GM23338 (cell line): Measurements from ENCODE around the gene GUCD1. TPM values are rescaled to one million over a fixed set of nuclear protein-coding genes. Genes with fewer than 3 reads are reported as not detected.

Experiments
- ATAC-seq: fragments of 200-7000 bp; cut with Tn5 transposase; 3 replicates; pipeline ENCODE4 v1.9.1; 2020
- DNase-seq: peaks from one replicate; pipeline ENCODE4 v3.0.0-alpha.2; 2015; ENCODE audit warnings: low spot score
- H2AFZ ChIP-seq: fragments of 200-600 bp; sonication (generic); 2 replicates; pipeline ENCODE4 v1.8.0; 2016; ENCODE audit warnings: antibody characterized with exemption, mild to moderate bottlenecking, moderate library complexity
- H3F3A ChIP-seq: fragments of 200-600 bp; sonication (generic); replicated peaks from 2 replicates; pipeline ENCODE4 v1.8.0; 2017; ENCODE audit warnings: antibody characterized with exemption, mixed run types, low read depth
- H3K27ac ChIP-seq: fragments of 200-600 bp; sonication (generic); 2 replicates; pipeline ENCODE4 v1.6.1; 2016; ENCODE audit warnings: low read depth
- H3K27me3 ChIP-seq: fragments of 200-600 bp; sonication (generic); 2 replicates; pipeline ENCODE4 v1.8.0; 2016; ENCODE audit warnings: mild to moderate bottlenecking, mixed run types, moderate library complexity; ENCODE audit not compliant: insufficient read depth
- H3K36me3 ChIP-seq: fragments of 200-600 bp; sonication (generic); 2 replicates; pipeline ENCODE4 v1.8.0; 2016; ENCODE audit warnings: mild to moderate bottlenecking; ENCODE audit not compliant: insufficient read depth
- H3K4me1 ChIP-seq: fragments of 200-600 bp; sonication (generic); 2 replicates; pipeline ENCODE4 v1.8.0; 2016; ENCODE audit warnings: mild to moderate bottlenecking, moderate library complexity; ENCODE audit not compliant: insufficient read depth
- H3K4me2 ChIP-seq: fragments of 200-600 bp; sonication (generic); 2 replicates; pipeline ENCODE4 v1.7.1; 2017; ENCODE audit warnings: mixed run types
- H3K4me3 ChIP-seq: fragments of 200-600 bp; sonication (generic); 2 replicates; pipeline ENCODE4 v1.6.1; 2016; ENCODE audit warnings: mixed run types
- H3K79me2 ChIP-seq: fragments of 200-600 bp; sonication (generic); replicated peaks from 2 replicates; pipeline ENCODE4 v1.8.0; 2017; ENCODE audit warnings: mild to moderate bottlenecking; ENCODE audit not compliant: insufficient read depth
- H3K9me2 ChIP-seq: fragments of 200-600 bp; sonication (generic); 2 replicates; pipeline ENCODE4 v1.8.0; 2017; ENCODE audit not compliant: insufficient read depth
- H4K20me1 ChIP-seq: fragments of 200-600 bp; sonication (generic); replicated peaks from 2 replicates; pipeline ENCODE4 v1.8.0; 2017; ENCODE audit warnings: mild to moderate bottlenecking; ENCODE audit not compliant: insufficient read depth
- H3K27ac Mint-ChIP-seq: 2 replicates; pipeline ENCODE4 v1.8.0; 2020; ENCODE audit warnings: inconsistent platforms, mild to moderate bottlenecking, moderate library complexity, mixed read lengths
- H3K27me3 Mint-ChIP-seq: 3 replicates; pipeline ENCODE4 v1.8.0; 2022; ENCODE audit warnings: low read depth, mild to moderate bottlenecking, moderate library complexity, mixed read lengths, inconsistent platforms; ENCODE audit not compliant: insufficient read depth, poor library complexity
- H3K36me3 Mint-ChIP-seq: 3 replicates; pipeline ENCODE4 v1.8.0; 2021; ENCODE audit warnings: low read depth, mild to moderate bottlenecking, inconsistent platforms, moderate library complexity, mixed read lengths
- H3K4me1 Mint-ChIP-seq: 3 replicates; pipeline ENCODE4 v1.8.0; 2020; ENCODE audit warnings: mild to moderate bottlenecking, inconsistent platforms, mixed read lengths
- H3K4me3 Mint-ChIP-seq: 3 replicates; pipeline ENCODE4 v1.8.0; 2021; ENCODE audit warnings: moderate library complexity, mild to moderate bottlenecking, inconsistent platforms, mixed read lengths
- H3K9me3 Mint-ChIP-seq: 3 replicates; pipeline ENCODE4 v1.8.0; 2020; ENCODE audit warnings: moderate library complexity, mild to moderate bottlenecking, inconsistent platforms, mixed read lengths
- EZH2phosphoT487 ChIP-seq: fragments of 200-600 bp; sonication (generic); IDR thresholded peaks from one replicate; pipeline ENCODE4 v1.8.1; 2018; ENCODE audit warnings: antibody characterized with exemption; ENCODE audit not compliant: unreplicated experiment
- JUNB ChIP-seq: IDR thresholded peaks from one replicate; pipeline ENCODE4 v1.6.1; 2016; ENCODE audit warnings: antibody characterized with exemption; ENCODE audit not compliant: unreplicated experiment
- polyA plus RNA-seq: library from polyadenylated mRNA; unstranded; fragments of >200 nt; fragmentation: Nextera tagmentation; extraction: Ambion mirVana; gene quantifications from 2 replicates; pipeline ENCODE4 v1.2.1, GENCODE V29; 2016
- total RNA-seq: library from RNA; depleted of rRNA; stranded (reverse); fragments of >200 nt; shearing (Covaris generic); gene quantifications from 2 replicates; pipeline ENCODE4 v1.2.3, GENCODE V29; 2014
- TF ChIP-seq, protein P1 (sequence below): IDR thresholded peaks from one replicate; pipeline ENCODE4 v1.6.1; 2018; ENCODE audit warnings: antibody characterized with exemption; ENCODE audit not compliant: unreplicated experiment
- TF ChIP-seq, protein P2 (sequence below): fragments of 250-450 bp; sonication (Bioruptor Pico); IDR thresholded peaks from 2 replicates; pipeline ENCODE4 v1.5.0; 2020; ENCODE audit warnings: mild to moderate bottlenecking, moderate library complexity
- TF ChIP-seq, protein P3 (sequence below), 2 experiments: fragments of 200-600 bp in 1 of 2; sonication (generic) in 1 of 2; conservative IDR thresholded peaks; 2 replicates each; pipeline versions ENCODE4 v1.5.1 to v1.6.1; 2016 to 2017; ENCODE audit warnings: antibody characterized with exemption in 2 of 2, low read depth in 2 of 2, mild to moderate bottlenecking in 2 of 2, moderate library complexity in 1 of 2

Gene GUCD1
- total and polyA plus RNA-seq, 2 experiments from 2014 or later = 39.0 to 106 TPM

DNA sequence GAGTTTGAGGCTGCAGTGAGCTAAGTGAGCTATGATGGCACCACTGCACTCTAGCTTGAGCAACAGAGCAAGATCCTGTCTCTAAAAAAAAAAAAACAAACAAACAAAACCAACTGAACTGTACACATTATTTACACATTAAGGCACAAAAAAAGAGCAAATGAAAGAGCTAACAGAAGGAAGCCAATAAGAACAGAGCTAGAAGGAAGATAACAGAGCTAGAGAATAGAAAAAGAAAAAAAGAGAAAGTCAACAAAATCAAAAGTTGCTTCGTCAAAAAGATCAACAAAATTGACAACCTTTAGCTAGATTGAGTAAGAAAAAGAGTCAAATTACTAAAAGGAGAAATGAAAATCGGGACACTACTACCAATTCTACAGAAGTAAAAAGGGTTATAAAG lies 25.0 kb downstream of the GUCD1 start (continued):
- TF ChIP-seq, protein P1, sequence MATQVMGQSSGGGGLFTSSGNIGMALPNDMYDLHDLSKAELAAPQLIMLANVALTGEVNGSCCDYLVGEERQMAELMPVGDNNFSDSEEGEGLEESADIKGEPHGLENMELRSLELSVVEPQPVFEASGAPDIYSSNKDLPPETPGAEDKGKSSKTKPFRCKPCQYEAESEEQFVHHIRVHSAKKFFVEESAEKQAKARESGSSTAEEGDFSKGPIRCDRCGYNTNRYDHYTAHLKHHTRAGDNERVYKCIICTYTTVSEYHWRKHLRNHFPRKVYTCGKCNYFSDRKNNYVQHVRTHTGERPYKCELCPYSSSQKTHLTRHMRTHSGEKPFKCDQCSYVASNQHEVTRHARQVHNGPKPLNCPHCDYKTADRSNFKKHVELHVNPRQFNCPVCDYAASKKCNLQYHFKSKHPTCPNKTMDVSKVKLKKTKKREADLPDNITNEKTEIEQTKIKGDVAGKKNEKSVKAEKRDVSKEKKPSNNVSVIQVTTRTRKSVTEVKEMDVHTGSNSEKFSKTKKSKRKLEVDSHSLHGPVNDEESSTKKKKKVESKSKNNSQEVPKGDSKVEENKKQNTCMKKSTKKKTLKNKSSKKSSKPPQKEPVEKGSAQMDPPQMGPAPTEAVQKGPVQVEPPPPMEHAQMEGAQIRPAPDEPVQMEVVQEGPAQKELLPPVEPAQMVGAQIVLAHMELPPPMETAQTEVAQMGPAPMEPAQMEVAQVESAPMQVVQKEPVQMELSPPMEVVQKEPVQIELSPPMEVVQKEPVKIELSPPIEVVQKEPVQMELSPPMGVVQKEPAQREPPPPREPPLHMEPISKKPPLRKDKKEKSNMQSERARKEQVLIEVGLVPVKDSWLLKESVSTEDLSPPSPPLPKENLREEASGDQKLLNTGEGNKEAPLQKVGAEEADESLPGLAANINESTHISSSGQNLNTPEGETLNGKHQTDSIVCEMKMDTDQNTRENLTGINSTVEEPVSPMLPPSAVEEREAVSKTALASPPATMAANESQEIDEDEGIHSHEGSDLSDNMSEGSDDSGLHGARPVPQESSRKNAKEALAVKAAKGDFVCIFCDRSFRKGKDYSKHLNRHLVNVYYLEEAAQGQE = no peak

DNA sequence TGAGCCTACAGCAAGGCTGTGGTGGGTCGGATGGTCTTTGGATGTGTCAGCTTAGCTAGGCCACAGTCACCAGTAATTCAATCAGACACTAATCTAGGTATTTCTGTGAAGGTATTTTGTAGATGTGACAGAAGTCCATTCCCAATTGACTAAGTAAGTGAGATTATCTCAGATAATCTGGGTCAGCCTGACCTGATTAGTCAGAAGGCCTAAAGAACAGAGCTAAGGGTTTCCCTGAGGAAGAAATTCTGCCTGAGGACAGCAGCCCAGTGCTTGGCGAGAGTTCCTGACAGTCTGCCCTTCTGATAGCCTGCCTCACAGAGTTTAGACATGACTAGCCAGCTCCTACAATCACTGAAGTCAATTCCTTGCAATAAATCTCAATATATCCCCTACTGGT lies 28.7 kb downstream of the GUCD1 start:
- H2AFZ ChIP-seq = no peak overlapping the region
- Mint-ChIP-seq H3K27me3 (peaks cover 4% of the 10 kb centered on the region), H3K27ac (no peak overlapping the region), H3K4me1 (peaks cover 9% of the 10 kb centered on the region; the same call in 2 of the 3 replicates), H3K36me3 (no peaks in the 10 kb centered on the region), H3K4me3 (no peak overlapping the region), H3K9me3 (no peaks in the 10 kb centered on the region)
- no peaks in the 10 kb centered on the region for H3F3A ChIP-seq
- H4K20me1 ChIP-seq = no peaks in the 10 kb centered on the region
- no peak for ATAC-seq
- no peaks in the 10 kb centered on the region for H3K27me3 ChIP-seq
- DNase-seq = no peak
- no peak overlapping the region for H3K4me2 ChIP-seq
- no peaks in the 10 kb centered on the region for H3K36me3 ChIP-seq
- H3K4me3 ChIP-seq = no peak overlapping the region
- no peaks in the 10 kb centered on the region for H3K9me2 ChIP-seq
- H3K27ac ChIP-seq = no peak overlapping the region
- no peaks in the 10 kb centered on the region; the same call in 1 of the 2 replicates for H3K4me1 ChIP-seq
- TF ChIP-seq EZH2phosphoT487 (no peak), JUNB (no peak)
- TF ChIP-seq, protein P2, sequence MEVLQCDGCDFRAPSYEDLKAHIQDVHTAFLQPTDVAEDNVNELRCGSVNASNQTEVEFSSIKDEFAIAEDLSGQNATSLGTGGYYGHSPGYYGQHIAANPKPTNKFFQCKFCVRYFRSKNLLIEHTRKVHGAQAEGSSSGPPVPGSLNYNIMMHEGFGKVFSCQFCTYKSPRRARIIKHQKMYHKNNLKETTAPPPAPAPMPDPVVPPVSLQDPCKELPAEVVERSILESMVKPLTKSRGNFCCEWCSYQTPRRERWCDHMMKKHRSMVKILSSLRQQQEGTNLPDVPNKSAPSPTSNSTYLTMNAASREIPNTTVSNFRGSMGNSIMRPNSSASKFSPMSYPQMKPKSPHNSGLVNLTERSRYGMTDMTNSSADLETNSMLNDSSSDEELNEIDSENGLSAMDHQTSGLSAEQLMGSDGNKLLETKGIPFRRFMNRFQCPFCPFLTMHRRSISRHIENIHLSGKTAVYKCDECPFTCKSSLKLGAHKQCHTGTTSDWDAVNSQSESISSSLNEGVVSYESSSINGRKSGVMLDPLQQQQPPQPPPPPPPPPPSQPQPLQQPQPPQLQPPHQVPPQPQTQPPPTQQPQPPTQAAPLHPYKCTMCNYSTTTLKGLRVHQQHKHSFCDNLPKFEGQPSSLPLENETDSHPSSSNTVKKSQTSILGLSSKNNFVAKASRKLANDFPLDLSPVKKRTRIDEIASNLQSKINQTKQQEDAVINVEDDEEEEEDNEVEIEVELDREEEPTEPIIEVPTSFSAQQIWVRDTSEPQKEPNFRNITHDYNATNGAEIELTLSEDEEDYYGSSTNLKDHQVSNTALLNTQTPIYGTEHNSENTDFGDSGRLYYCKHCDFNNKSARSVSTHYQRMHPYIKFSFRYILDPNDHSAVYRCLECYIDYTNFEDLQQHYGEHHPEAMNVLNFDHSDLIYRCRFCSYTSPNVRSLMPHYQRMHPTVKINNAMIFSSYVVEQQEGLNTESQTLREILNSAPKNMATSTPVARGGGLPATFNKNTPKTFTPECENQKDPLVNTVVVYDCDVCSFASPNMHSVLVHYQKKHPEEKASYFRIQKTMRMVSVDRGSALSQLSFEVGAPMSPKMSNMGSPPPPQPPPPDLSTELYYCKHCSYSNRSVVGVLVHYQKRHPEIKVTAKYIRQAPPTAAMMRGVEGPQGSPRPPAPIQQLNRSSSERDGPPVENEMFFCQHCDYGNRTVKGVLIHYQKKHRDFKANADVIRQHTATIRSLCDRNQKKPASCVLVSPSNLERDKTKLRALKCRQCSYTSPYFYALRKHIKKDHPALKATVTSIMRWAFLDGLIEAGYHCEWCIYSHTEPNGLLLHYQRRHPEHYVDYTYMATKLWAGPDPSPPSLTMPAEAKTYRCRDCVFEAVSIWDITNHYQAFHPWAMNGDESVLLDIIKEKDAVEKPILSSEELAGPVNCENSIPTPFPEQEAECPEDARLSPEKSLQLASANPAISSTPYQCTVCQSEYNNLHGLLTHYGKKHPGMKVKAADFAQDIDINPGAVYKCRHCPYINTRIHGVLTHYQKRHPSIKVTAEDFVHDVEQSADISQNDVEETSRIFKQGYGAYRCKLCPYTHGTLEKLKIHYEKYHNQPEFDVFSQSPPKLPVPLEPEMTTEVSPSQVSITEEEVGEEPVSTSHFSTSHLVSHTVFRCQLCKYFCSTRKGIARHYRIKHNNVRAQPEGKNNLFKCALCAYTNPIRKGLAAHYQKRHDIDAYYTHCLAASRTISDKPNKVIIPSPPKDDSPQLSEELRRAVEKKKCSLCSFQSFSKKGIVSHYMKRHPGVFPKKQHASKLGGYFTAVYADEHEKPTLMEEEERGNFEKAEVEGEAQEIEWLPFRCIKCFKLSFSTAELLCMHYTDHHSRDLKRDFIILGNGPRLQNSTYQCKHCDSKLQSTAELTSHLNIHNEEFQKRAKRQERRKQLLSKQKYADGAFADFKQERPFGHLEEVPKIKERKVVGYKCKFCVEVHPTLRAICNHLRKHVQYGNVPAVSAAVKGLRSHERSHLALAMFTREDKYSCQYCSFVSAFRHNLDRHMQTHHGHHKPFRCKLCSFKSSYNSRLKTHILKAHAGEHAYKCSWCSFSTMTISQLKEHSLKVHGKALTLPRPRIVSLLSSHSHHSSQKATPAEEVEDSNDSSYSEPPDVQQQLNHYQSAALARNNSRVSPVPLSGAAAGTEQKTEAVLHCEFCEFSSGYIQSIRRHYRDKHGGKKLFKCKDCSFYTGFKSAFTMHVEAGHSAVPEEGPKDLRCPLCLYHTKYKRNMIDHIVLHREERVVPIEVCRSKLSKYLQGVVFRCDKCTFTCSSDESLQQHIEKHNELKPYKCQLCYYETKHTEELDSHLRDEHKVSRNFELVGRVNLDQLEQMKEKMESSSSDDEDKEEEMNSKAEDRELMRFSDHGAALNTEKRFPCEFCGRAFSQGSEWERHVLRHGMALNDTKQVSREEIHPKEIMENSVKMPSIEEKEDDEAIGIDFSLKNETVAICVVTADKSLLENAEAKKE = no peak
- TF ChIP-seq, protein P3, sequence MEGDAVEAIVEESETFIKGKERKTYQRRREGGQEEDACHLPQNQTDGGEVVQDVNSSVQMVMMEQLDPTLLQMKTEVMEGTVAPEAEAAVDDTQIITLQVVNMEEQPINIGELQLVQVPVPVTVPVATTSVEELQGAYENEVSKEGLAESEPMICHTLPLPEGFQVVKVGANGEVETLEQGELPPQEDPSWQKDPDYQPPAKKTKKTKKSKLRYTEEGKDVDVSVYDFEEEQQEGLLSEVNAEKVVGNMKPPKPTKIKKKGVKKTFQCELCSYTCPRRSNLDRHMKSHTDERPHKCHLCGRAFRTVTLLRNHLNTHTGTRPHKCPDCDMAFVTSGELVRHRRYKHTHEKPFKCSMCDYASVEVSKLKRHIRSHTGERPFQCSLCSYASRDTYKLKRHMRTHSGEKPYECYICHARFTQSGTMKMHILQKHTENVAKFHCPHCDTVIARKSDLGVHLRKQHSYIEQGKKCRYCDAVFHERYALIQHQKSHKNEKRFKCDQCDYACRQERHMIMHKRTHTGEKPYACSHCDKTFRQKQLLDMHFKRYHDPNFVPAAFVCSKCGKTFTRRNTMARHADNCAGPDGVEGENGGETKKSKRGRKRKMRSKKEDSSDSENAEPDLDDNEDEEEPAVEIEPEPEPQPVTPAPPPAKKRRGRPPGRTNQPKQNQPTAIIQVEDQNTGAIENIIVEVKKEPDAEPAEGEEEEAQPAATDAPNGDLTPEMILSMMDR (conservative IDR thresholded peaks at IDR 0.05; ENCODE audit: low read depth in 2 of 2) = no peak
- H3K79me2 ChIP-seq = no peaks in the 10 kb centered on the region
